NCI-H2171 treated with DMSO at 0.1 percent for 48 hours (cell line): ENCODE results near the gene C1QTNF12.
A peak's percentile ranks its signal among the peaks of the same experiment; 100 is the strongest.
"Not testable (repeated sequence)": the region's sequence is repeated elsewhere in the genome, so short reads cannot be mapped to it uniquely, and the experiment has no call there.

ENCODE experiments used
- DNase-seq: peaks from one replicate; lab custom pipeline; 2025; lab: John Stamatoyannopoulos, UW

Gene C1QTNF12

DNA sequence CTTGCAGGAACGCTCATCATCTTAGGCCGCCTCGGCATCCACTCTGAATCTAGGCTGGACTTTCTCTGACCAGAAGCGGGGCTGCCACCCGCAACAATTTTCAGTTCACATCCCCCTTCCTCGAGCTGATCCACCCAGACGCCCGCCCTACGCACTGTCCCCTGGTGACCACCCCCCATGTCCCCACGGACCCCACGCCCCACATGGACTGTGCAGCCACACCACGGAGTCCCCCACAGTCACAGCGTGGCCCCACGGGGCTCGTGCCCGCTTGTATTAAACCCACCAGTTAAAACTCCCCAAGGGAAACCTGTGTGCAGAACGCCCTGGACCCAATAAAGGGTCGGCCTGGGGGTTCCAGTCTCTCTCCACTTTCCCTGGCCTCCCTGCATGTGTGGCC, 13.0 kb upstream of the C1QTNF12 start:
- DNase-seq: no peak

- no peak for DNase-seq
Observed at GRCh38 chr1:1259119-1259488, 12.6 kb upstream of the C1QTNF12 start.

DNA sequence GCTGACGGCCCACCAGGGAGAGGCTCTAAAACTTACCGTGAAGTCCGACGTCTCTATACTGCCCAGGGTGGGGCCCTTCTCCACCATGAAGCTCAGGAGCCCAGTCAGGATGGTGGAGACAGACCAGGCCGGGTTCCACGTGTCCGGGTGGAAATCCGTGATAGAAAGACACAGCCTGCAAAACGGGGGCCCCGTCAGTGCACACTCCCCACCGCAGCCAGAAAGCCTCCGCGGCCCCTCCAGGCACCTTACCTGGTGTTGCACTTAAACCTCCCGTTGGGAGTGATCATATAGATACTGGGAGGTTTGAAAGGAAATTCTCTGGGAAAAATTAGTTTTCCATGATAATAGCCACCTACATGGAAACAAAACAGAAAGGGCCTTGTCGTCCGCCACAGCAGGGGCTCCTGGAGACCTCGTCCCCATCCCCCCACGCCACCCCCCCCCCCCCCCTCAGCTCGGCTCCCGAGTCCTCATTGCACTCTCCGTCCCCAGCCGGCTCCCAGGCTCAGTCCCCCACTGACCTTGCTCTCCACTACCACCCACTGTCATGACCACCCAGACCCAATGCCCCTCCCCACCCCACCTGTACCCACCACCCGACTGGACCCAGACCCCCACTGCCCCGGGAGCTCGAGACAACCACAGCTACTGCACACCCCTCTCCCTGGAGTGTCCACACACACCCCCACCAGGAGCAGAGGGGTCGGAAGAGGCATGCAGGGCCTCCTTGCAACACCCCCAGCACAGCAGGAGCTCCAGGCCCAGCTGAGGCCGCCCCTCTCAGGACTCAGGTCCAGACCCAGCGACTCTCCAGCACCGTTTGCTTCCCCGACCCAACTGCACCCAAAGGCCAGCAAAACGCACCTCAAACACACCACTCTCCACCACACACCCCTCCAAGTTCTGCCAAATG, 10.7 kb upstream of the C1QTNF12 start:
- DNase-seq: no peak

DNA sequence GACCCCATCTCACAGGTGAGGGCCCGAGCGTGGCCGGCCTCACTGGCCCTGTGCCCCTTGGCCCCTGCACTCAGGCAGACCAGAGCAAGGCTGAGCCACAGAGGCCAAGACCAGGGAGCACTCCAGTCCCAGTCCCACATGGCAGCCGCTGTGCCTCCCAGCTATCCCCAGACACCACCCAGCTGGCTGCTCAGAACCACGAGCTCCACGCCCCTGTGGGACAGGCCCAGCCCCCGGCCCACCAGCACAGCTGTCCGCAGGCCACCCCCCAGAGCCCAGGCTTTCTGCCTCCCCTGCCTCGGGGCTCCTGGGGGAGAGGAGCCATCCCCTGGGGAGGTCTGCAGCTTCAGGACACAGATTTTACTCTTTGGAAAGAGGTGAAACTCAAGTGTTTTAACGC, 9.1 kb upstream of the C1QTNF12 start:
- no peak for DNase-seq

DNA sequence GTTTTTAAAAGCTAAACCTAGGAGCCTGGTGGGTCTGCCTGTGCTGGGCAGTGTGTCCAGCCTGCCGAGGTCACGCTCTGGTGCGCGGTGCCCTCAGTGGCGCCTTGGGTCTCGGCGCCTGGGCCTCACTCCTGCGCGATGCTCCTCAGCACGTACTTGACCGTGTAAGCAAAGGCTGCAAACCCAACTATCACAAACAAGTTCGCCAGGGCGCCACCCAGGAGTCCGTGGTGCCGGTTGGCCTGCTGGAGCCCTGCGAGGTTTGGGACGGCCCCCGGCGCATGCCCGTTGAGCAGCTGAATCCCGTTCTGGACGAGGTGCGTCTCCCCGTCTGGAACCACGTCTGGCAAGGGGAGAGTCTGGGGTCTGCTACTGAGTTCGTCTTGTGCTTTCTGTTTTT, 8.6 kb upstream of the C1QTNF12 start:
- DNase-seq: no peak

- DNase-seq: no peak
Observed at GRCh38 chr1:1254667-1254998, 8.1 kb upstream of the C1QTNF12 start.

DNA sequence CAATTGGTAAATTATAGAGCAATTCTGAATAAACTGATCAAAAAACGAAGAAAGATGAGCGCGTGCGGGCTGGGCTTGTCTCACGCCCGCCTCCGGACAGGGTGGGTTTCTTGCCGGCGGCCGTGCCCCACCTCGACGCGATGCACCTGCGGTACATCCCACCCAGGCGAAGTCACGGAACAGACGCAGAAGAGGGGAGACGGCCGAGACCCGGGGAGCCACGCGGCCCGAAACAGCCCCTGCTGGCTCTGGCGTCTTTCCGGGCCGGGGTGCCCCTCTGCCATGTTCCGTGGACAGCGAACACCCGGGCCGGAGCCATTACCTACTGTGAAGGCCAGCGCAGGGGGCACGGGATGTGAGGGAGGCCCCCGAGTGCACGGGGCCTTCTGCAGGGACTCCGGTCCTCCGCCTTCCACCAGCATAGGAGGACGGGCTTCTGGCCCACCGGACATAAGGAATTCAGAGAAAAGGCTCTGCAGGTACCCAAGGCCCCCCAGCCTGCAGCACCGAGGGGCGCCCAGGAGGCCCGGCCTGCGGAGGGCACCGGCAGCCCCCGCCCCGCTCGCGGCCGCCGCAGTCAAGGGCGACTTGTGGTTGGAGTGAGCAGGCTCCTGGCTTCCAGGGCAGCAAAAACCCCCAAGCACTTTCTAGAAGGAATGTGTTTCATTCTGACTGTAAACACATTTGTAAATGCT, 7.6 kb upstream of the C1QTNF12 start:
- no peak for DNase-seq

GRCh38 chr1:1253314-1253713, 6.8 kb upstream of the C1QTNF12 start:
- no peak for DNase-seq

GRCh38 chr1:1250786-1251284, 4.3 kb upstream of the C1QTNF12 start:
- DNase-seq: peak; percentile 83

DNA sequence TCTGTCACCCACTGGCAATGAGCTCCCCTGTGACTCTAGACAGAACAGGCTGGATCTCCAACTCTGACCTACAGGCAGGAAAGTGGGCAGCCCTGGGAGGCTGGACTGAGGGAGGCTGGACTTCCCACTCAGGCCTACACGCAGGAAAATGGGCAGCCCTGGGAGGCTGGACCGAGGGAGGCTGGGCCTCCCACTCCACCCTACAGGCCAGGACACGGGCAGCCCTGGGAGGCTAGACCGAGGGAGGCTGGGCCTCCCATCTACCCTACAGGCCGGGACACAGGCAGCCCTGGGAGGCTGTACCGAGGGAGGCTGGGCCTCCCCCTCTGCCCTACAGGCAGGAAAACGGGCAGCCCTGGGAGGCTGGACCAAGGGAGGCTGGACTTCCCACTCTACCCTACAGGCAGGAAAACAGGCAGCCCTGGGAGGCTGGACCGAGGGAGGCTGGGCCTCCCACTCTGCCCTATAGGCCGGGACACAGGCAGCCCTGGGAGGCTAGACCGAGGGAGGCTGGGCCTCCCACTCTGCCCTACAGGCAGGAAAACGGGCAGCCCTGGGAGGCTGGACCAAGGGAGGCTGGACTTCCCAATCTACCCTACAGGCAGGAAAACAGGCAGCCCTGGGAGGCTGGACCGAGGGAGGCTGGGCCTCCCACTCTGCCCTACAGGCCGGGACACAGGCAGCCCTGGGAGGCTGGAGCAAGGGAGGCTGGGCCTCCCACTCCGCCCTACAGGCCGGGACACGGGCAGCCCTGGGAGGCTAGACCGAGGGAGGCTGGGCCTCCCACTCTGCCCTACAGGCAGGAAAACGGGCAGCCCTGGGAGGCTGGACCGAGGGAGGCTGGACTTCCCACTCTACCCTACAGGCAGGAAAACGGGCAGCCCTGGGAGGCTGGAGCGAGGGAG, 1.7 kb upstream of the C1QTNF12 start:
- DNase-seq: not testable (repeated sequence)

- no peak for DNase-seq
Observed at GRCh38 chr1:1247341-1247913, 905 bp upstream of the C1QTNF12 start.

- DNase-seq: no peak
Observed at GRCh38 chr1:1245817-1246576, 525 bp downstream of the C1QTNF12 start.

GRCh38 chr1:1245178-1245816, 1.2 kb downstream of the C1QTNF12 start:
- DNase-seq: no peak

GRCh38 chr1:1244192-1244811, 2.2 kb downstream of the C1QTNF12 start:
- DNase-seq: no peak

DNA sequence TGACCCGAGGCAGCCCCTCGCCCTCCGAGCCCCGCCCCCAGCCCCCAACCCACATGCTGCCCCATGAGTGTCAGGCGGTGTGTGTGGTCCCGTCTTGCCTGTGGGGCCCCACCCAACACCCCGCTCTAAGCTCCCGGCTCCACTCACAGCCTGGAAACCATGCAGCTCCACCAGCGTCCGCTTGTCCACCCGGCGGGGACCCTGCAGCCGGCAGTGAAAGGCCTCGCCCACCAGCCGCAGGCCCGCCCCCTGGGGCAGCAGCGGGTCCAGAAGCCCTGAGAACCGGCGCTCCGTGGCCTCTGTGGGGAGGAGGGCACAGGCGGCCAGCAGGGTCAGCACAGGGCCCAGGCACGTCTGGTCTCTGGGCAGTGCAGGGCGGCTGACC, 2.7 kb downstream of the C1QTNF12 start:
- DNase-seq: no peak

- no peak for DNase-seq
Observed at GRCh38 chr1:1243266-1243660, 3.3 kb downstream of the C1QTNF12 start.

DNA sequence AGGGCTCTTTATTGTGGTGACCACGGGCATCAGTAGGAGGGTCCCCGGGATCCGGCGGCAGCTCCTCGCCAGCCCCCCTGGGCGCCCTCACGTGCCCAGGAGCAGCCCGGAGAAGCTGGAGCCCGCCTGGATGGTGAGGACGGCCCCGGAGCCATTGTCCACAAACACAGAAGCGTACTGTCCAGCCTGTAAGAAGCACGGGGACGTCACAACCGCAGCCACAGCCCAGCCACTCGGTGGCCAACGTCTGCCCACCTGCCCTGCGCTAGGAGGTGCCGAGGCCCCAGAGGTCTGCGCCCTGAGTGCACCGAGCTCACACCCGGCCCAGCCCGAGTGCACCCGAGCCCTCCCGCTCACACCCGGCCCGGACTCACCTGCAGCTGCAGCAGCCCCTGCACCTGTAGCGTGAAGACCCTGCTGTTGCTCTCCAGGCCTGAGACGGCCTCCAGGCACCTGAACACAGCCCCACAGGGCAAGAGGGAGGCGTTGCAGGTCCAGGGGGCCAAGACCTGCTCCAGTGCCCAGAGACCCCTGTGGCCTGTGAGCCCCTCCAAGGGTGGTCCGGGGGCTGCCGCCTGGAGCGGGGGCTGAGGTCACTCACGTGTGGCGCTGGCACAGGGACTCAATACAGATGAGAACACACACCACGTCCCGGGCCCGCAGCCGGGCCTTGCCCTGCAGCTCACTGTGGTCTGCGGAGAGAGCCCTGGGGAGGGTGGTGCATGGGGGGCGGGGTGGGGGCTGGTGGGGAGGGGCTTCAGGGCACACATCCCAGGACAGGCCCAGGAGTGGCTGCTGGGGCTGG, 3.9 kb downstream of the C1QTNF12 start:
- no peak for DNase-seq

DNA sequence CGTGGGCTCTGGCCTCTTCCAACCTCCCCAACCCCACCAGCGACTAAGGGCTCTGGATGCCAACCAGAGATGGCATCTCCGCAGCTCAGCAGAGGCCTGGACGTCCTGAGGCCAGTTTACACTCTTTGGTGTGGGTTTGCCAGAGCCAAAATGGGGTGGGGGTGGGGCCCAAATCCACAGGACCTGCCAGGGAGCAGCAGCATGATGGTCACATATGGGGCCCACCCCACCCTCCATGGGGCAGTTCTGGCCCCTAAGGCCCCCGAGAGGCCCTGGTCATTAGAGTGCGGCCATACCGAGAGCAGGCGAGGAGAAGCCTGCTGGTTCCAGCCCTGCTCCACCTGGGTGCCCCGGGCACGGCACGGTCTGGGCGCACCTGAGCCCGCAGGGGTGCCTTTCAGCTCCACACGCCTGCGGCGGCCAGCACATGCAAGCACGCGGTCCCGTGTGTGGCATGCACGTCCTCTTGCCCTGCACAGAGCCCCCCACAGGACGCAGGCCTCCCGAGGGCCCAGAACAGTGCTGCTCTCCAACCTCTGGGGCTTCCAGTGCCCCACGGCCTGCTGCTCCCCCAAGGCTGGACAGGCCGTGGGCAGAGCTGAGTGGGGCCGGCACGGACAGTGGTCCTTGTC, 4.8 kb downstream of the C1QTNF12 start:
- DNase-seq: no peak
